Psoas muscle (tissue), 8 donors: ENCODE results near the gene TRNAU1AP. TPM values are rescaled to one million over a fixed set of nuclear protein-coding genes. Genes with fewer than 3 reads are reported as not detected.
"Not testable (repeated sequence)": the region's sequence is repeated elsewhere in the genome, so short reads cannot be mapped to it uniquely, and the experiment has no call there.

Source experiments
- ATAC-seq, 4 donors: fragments of 200-7000 bp; cut with Tn5 transposase; one replicate each; pipeline ENCODE4 v1.9.1; 2020; ENCODE audit warnings: moderate library complexity in 3 of 4, mild to moderate bottlenecking in 2 of 4
- DNase-seq, 2 donors: peaks; one replicate each; pipeline ENCODE4 v3.0.0-alpha.2; 2020
- H3K27ac ChIP-seq: fragments of 200-600 bp; one replicate; pipeline ENCODE4 v1.8.0; 2022
- H3K27me3 ChIP-seq, 3 donors: fragments of 200-600 bp in 1 of 3; one replicate each; pipeline versions ENCODE4 v1.6.1 to v1.8.0; 2013 to 2022; ENCODE audit warnings: low read length in 2 of 3, mild to moderate bottlenecking in 2 of 3, moderate library complexity in 1 of 3; ENCODE audit not compliant: insufficient read depth in 3 of 3
- H3K36me3 ChIP-seq, 2 donors: fragments of 200-600 bp in 1 of 2; one replicate each; pipeline versions ENCODE4 v1.6.1 to v1.8.0; 2013 to 2022; ENCODE audit warnings: low read depth in 1 of 2, mild to moderate bottlenecking in 1 of 2, moderate library complexity in 1 of 2; ENCODE audit not compliant: insufficient read depth in 1 of 2
- H3K4me1 ChIP-seq: fragments of 200-600 bp; one replicate; pipeline ENCODE4 v1.8.0; 2022
- H3K4me3 ChIP-seq: fragments of 200-600 bp; one replicate; pipeline ENCODE4 v1.8.0; 2022; ENCODE audit warnings: mild to moderate bottlenecking
- H3K9me3 ChIP-seq: fragments of 200-600 bp; one replicate; pipeline ENCODE4 v1.8.0; 2022
- WGBS, 3 donors: extraction: QIAGEN DNeasy Blood & Tissue Kit; methylation state at CpG; one replicate each; pipeline versions ENCODE4 v1.1.6 to v1.1.7; 2013; 5-methylcytosine and 5-hydroxymethylcytosine counted together
- intact Hi-C, 2 donors: fragments of 100-400 bp; cut with DNase I; formaldehyde crosslinking; loops; one replicate each; pipeline versions ENCODE4 v1.11.0 to v1.14.2; 2022
- polyA plus RNA-seq, 3 donors: library from polyadenylated mRNA; stranded (reverse); fragments of 200-250 nt; gene quantifications; one replicate each; pipeline ENCODE4 v1.2.3, GENCODE V29; 2013
- total RNA-seq, 4 donors: library from RNA; stranded (reverse); fragmentation: NEBNext Ultra II Directional in 2 of 4; extraction: Animal tissue kit (Norgen Biotek cat#: 25700) in 2 of 4; gene quantifications; one replicate each; pipeline versions ENCODE4 v1.2.1 to v1.2.4, GENCODE V29; 2021 to 2023
- TF ChIP-seq, protein P1 (sequence below): fragments of 200-600 bp; IDR thresholded peaks from one replicate; pipeline ENCODE4 v1.8.0; 2022; ENCODE audit warnings: antibody characterized with exemption
- donor health status: healthy with polysubstance abuse.
- donor health status: DM: no; HTN: no; CAD: no; lungs with moderate emphysema.
- donor health status: Bipolar disorder and iron deficiency.
- donor health status: healthy.
- donor health status: DM: yes; HTN: yes; CAD: no.
- donor health status: DM: no; HTN: no; CAD: no.
- donor health status: DM: no; HTN: no; CAD: no.
- donor health status: DM: yes; HTN: yes; CAD: no.

TRNAU1AP gene
- total and polyA plus RNA-seq, 7 donors: 7.3 to 17.5 (median 10.8) TPM

DNA sequence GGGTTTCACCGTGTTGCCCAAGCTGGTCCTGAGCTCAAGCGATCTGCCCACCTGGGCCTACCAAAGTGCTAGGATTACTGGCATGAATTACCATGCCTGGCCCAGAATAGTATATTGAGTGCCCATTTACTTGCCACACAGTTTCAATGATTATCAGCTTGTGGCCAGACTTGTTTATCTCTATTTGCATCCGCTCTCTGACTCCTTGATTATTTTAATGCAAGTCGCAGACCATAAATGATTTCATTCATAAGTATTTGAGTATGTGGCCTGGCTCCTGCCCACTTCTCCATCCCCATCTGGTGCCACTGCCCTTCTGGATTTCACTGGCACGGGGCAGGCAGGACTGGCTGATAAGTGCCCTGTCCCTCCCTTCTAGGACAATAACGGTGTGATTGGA lies 18.2 kb upstream of the TRNAU1AP start:
- Histone ChIP-seq H3K9me3 (no peaks in the 10 kb centered on the region), H3K4me3 (no peak overlapping the region), H3K27me3 (no peaks in the 10 kb centered on the region), H3K27ac (no peak overlapping the region), H3K36me3 (peaks cover 7 to 73% of the 10 kb centered on the region in 2 donors), H3K4me1 (no peaks in the 10 kb centered on the region)
- intact Hi-C loops: no loop called here
- DNase-seq (no peak), ATAC-seq (no peak)
- TF ChIP-seq, protein P1, sequence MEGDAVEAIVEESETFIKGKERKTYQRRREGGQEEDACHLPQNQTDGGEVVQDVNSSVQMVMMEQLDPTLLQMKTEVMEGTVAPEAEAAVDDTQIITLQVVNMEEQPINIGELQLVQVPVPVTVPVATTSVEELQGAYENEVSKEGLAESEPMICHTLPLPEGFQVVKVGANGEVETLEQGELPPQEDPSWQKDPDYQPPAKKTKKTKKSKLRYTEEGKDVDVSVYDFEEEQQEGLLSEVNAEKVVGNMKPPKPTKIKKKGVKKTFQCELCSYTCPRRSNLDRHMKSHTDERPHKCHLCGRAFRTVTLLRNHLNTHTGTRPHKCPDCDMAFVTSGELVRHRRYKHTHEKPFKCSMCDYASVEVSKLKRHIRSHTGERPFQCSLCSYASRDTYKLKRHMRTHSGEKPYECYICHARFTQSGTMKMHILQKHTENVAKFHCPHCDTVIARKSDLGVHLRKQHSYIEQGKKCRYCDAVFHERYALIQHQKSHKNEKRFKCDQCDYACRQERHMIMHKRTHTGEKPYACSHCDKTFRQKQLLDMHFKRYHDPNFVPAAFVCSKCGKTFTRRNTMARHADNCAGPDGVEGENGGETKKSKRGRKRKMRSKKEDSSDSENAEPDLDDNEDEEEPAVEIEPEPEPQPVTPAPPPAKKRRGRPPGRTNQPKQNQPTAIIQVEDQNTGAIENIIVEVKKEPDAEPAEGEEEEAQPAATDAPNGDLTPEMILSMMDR: no peak
- WGBS, 3 donors: 96 to 98% (median 97%) methylated on average over 6 of the region's 6 CpGs

DNA sequence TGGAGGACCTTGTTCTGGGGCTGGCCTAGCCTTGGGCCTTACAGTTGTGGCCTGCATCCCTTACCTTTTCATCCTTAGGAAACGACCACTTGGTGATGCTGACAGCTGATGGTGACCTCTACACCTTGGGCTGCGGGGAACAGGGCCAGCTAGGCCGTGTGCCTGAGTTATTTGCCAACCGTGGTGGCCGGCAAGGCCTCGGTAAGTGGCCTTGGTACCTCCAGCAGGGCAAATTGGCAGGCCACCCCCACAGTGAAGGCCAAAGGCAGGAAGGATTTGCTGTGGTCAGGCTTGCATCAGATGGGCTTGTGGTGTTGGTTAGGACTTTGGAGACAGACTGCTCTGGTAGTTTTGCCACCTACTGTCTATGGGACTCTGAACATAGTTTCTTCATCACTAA lies 17.7 kb upstream of the TRNAU1AP start:
- TF ChIP-seq, protein P1: no peak
- DNase-seq (no peak), ATAC-seq (no peak)
- H3K9me3 ChIP-seq: no peaks in the 10 kb centered on the region
- no peaks in the 10 kb centered on the region for H3K27me3 ChIP-seq
- H3K36me3 ChIP-seq: peaks cover 7 to 69% of the 10 kb centered on the region in 2 donors
- no peak overlapping the region for H3K4me3 ChIP-seq
- intact Hi-C loops: no loop called here
- H3K27ac ChIP-seq: no peak overlapping the region
- no peaks in the 10 kb centered on the region for H3K4me1 ChIP-seq
- 67 to 86% (median 78%) methylated on average over 6 of the region's 6 CpGs for WGBS, 3 donors

DNA sequence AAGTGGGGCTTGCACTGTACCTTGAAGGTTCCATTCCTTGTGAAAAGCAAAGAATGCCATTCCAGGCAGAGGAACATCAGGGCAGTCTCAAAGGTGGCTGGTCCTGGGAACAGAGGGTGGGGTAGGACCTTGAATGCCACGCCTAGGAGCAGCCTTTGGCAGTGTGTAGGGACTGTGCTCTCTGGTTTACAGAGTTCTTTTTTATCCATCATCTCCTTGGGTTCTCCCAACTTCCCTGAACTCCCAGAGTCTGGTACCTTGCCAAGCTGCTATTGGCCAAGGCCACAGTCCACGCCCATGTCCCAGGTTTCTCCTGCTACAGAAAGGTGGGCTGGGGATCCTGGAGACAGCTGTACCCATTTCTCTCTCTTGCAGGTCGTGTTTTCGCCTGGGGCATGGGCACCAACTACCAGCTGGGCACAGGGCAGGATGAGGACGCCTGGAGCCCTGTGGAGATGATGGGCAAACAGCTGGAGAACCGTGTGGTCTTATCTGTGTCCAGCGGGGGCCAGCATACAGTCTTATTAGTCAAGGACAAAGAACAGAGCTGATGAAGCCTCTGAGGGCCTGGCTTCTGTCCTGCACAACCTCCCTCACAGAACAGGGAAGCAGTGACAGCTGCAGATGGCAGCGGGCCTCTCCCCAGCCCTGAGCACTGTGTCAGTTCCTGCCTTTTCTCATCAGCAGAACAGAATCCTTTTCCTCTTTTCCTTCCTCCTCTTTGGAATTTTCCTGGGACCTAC lies 15.3 kb upstream of the TRNAU1AP start:
- Histone ChIP-seq H3K4me3 (no peak overlapping the region), H3K4me1 (no peaks in the 10 kb centered on the region), H3K27me3 (no peaks in the 10 kb centered on the region), H3K27ac (no peak overlapping the region), H3K36me3 (peaks cover 7 to 50% of the 10 kb centered on the region in 2 donors), H3K9me3 (no peaks in the 10 kb centered on the region)
- DNase-seq (no peak), ATAC-seq (no peak)
- intact Hi-C loops: no loop called here
- TF ChIP-seq, protein P1: no peak
- WGBS, 3 donors: 60 to 74% (median 64%) methylated on average over 8 of the region's 8 CpGs

DNA sequence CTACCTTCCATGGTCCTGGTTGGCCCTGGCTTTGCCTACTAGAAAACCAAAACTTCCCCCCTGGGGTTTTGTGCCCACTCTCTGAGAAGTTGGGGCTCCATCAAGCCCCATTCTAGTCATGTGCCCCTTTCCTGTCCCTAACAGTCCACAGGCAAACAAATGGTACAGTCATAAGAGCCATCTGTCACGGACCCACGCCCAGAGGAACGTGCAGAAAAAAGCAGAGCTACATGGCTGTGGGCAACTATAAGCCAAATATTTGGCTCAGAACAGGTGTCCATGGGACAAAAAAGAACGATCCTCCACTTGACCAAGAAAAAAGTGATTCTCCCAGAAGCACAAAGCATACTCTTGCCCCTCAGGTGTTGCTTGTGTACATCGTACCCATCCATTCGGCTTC lies 14.6 kb upstream of the TRNAU1AP start:
- TF ChIP-seq, protein P1: no peak
- no peak overlapping the region for H3K4me3 ChIP-seq
- no peaks in the 10 kb centered on the region for H3K9me3 ChIP-seq
- peaks cover 7 to 45% of the 10 kb centered on the region in 2 donors for H3K36me3 ChIP-seq
- DNase-seq (no peak), ATAC-seq (no peak)
- H3K27me3 ChIP-seq: no peaks in the 10 kb centered on the region
- 65 to 79% (median 71%) methylated on average over 6 of the region's 6 CpGs for WGBS, 3 donors
- no peak overlapping the region for H3K27ac ChIP-seq
- H3K4me1 ChIP-seq: no peaks in the 10 kb centered on the region
- intact Hi-C loops: no loop called here

DNA sequence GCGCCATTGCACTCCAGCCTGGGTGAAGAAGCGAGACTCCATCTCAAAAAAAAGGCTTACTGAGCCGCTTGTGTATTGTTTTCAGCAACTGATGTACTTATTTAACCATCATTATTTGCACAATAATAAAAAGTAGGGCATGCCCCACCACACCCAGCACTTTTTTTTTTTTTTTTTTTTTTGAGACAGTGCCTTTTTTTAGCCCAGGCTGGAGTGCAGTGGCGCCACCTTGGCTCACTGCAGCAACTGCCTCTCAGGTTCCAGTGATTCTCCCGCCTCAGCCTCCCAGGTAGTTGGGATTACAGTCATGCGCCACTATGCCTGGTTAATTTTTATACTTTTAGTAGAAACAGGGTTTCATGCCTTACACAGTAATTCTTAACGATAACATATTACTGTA lies 12.2 kb upstream of the TRNAU1AP start:
- Histone ChIP-seq H3K4me1 (no peaks in the 10 kb centered on the region), H3K4me3 (no peak overlapping the region), H3K9me3 (no peaks in the 10 kb centered on the region), H3K27ac (no peak overlapping the region), H3K36me3 (peaks cover 2 to 28% of the 10 kb centered on the region in 2 donors), H3K27me3 (no peaks in the 10 kb centered on the region)
- intact Hi-C loops: no loop called here
- 76 to 88% (median 79%) methylated on average over 7 of the region's 7 CpGs for WGBS, 3 donors
- DNase-seq (no peak), ATAC-seq (no peak)
- TF ChIP-seq, protein P1: no peak

DNA sequence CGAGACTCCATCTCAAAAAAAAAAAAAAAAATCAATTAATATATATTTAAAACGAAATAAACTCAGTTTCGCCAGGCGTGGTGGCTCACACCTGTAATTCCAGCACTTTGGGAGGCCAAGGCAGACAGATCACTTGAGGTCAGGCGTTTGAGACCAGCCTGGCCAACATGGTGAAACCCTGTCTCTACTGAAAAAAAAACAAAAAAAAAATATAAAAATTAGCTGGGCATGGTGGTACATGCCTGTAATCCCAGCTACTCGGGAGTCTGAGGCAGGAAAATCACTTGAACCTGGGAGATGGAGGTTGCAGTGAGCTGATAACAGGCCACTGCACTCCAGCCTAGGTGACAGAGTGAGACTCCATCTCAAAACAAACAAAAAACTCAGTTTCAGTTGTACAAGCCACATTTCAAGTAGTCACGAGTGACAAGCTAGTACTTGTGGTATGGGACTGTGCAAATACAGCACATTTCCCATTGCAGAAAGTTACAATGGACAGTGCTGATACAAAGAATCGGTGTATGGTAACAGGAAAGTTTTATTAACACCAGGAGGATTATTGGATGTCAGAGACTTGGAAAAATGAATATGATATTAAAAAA lies 11.4 kb upstream of the TRNAU1AP start:
- ATAC-seq, H3K27me3 ChIP-seq, DNase-seq, H3K4me3 ChIP-seq, intact Hi-C loops, H3K9me3 ChIP-seq, H3K27ac ChIP-seq, H3K4me1 ChIP-seq: not testable (repeated sequence)
- WGBS, 3 donors: 88 to 93% (median 92%) methylated on average over 8 of the region's 8 CpGs
- H3K36me3 ChIP-seq: peaks cover 0 to 19% of the 10 kb centered on the region in 2 donors
